Mammary epithelial cell (primary cell): Measurements from ENCODE around the gene OTOP2.

Experiments used
- EZH2 ChIP-seq: IDR thresholded peaks from 2 replicates; pipeline ENCODE4 v1.6.1; 2012; ENCODE audit warnings: low read length, inconsistent platforms, borderline replicate concordance
- TF ChIP-seq, protein P1 (sequence below), 2 donors: IDR thresholded peaks in 1 of 2; conservative IDR thresholded peaks in 1 of 2; 2 replicates each; pipeline ENCODE4 v1.5.1; 2011 to 2012; ENCODE audit warnings: inconsistent platforms in 2 of 2, low read length in 2 of 2, mild to moderate bottlenecking in 2 of 2, control low read depth in 1 of 2, low read depth in 1 of 2; ENCODE audit not compliant: insufficient read depth in 1 of 2; ENCODE audit errors: extremely low read depth in 1 of 2

DNA sequence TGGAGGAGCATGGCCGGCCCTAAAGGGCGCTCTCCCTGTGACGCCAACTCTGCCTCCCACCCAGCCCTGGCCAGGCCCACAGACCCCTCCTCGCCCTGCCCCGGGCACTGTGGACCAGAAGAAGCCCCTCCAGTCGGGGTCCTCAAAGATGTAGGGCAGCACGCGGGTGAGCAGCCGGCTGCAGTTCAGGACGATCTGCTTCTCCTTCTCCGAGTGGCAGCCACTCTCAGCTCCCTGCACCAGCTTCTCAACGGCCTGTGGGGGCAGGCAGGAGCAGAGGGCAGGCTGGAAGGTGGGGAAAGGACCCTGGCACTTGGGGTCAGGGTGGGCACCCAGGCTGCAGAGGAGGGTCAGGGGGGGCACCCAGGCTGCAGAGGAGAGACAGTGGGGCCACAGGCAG is 39.6 kb downstream of the OTOP2 start:
- TF ChIP-seq EZH2, result no peak
- TF ChIP-seq, protein P1, sequence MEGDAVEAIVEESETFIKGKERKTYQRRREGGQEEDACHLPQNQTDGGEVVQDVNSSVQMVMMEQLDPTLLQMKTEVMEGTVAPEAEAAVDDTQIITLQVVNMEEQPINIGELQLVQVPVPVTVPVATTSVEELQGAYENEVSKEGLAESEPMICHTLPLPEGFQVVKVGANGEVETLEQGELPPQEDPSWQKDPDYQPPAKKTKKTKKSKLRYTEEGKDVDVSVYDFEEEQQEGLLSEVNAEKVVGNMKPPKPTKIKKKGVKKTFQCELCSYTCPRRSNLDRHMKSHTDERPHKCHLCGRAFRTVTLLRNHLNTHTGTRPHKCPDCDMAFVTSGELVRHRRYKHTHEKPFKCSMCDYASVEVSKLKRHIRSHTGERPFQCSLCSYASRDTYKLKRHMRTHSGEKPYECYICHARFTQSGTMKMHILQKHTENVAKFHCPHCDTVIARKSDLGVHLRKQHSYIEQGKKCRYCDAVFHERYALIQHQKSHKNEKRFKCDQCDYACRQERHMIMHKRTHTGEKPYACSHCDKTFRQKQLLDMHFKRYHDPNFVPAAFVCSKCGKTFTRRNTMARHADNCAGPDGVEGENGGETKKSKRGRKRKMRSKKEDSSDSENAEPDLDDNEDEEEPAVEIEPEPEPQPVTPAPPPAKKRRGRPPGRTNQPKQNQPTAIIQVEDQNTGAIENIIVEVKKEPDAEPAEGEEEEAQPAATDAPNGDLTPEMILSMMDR (conservative IDR thresholded peaks at IDR 0.05 in 1 of 2, IDR thresholded peaks at IDR 0.05 in 1 of 2; ENCODE audit: extremely low read depth in 1 of 2, insufficient read depth in 1 of 2, low read depth in 1 of 2, low read length in 2 of 2), result no peak
